Duodenal mucosa (tissue), 2 donors: ENCODE measurements around the gene TNRC6B.
"Not testable (repeated sequence)": the region's sequence is repeated elsewhere in the genome, so short reads cannot be mapped to it uniquely, and the experiment has no call there.

ENCODE experiments used
- H3K27ac ChIP-seq: one replicate; pipeline ENCODE4 v1.7.0; 2013; ENCODE audit warnings: low read depth, low read length
- H3K27me3 ChIP-seq, 2 donors: one replicate each; pipeline ENCODE4 v1.7.0; 2013; ENCODE audit warnings: low read length in 2 of 2, control low read depth in 1 of 2; ENCODE audit not compliant: insufficient read depth in 2 of 2, control insufficient read depth in 1 of 2
- H3K36me3 ChIP-seq, 2 donors: one replicate each; pipeline ENCODE4 v1.7.0; 2013; ENCODE audit warnings: low read length in 2 of 2, control low read depth in 1 of 2; ENCODE audit not compliant: insufficient read depth in 2 of 2, control insufficient read depth in 1 of 2
- H3K4me1 ChIP-seq, 2 donors: one replicate each; pipeline ENCODE4 v1.7.0; 2013; ENCODE audit warnings: low read length in 2 of 2, control low read depth in 1 of 2; ENCODE audit not compliant: insufficient read depth in 2 of 2, control insufficient read depth in 1 of 2
- H3K4me3 ChIP-seq, 2 donors: one replicate each; pipeline ENCODE4 v1.7.0; 2013; ENCODE audit warnings: low read length in 2 of 2, low read depth in 1 of 2
- H3K9ac ChIP-seq, 2 donors: one replicate each; pipeline ENCODE4 v1.7.0; 2013; ENCODE audit warnings: low read length in 2 of 2, low read depth in 1 of 2
- H3K9me3 ChIP-seq, 2 donors: one replicate each; pipeline ENCODE4 v1.7.0; 2013; ENCODE audit warnings: low read length in 2 of 2, control low read depth in 1 of 2; ENCODE audit not compliant: control insufficient read depth in 1 of 2

Gene TNRC6B

DNA sequence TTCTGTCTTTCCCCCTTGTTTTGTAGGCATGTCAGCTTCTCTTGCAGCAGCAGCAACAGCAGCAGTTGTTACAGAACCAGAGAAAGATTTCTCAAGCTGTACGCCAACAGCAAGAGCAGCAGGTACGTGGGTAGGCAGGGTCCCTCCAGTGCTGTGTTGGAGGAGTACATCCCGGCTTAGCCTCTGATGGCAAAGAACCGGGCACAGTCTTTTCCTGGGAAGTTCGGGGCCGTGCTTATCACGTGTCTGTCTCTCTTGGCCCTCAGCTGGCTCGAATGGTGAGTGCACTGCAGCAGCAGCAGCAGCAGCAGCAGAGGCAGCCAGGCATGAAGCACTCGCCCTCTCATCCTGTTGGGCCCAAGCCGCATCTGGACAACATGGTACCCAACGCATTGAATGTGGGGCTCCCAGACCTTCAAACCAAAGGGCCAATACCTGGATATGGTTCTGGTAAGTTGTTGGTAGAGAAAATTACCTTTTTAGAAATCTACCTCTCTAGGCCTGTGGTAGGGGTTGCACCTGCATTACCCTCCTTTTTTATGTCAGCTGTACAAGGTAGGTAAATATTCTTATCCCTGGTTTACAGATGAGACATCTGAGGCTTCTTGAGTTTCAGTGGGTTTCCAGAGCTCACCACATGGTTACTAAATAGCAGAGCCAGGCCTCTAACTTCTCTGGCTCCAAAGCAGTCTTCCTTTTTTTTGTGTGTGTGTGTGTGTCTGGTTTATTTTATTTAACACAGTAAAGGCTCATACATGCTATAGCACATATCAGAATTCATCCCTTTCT, 123.4 kb downstream of the TNRC6B start:
- Histone ChIP-seq H3K36me3 (peaks cover 34 to 58% of the 10 kb centered on the region in 2 donors), H3K27me3 (no peaks in the 10 kb centered on the region), H3K9me3 (no peaks in the 10 kb centered on the region), H3K9ac (no peak overlapping the region), H3K27ac (no peak overlapping the region), H3K4me1 (no peaks in the 10 kb centered on the region), H3K4me3 (no peak overlapping the region)

DNA sequence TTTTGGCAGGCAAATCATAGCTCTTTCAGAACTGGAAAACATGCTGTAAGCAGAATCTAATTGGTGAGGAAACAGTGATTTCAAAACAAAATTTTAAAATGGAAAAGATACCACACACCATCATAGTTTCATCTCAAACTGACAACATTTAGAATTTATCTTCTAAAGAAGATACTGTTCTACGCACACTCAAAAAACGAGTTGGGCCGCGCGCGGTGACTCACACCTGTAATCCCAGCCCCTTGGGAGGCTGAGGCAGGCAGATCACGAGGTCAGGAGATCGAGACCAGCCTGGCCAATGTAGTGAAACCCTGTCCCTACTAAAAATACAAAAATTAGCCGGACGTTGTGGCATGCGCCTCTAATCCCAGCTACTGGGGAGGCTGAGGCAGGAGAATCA, 124.4 kb downstream of the TNRC6B start:
- Histone ChIP-seq H3K36me3 (peaks cover 33 to 56% of the 10 kb centered on the region in 2 donors), H3K4me1 (no peaks in the 10 kb centered on the region), H3K27me3 (no peaks in the 10 kb centered on the region), H3K4me3 (no peak overlapping the region), H3K9me3 (no peaks in the 10 kb centered on the region), H3K27ac (no peak overlapping the region), H3K9ac (no peak overlapping the region)

DNA sequence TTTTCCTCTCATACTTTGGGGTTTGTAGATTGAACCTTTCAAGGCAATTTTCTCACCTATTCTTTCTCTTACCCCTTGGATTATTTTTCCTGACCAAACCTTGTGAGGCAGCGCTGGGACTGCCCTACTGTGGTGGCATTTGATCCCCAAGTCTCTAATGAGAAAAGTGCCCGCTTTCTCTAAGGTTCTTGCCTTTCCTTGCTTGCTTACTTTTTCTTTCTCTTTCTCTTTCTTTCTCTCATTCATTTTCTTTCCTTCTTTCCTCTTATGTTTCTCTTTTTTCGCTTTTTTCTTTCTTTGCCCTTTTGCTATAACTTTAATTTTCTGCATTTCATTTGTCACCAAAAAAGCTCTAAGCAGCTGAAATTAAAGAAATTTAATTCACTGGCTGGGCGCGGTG, 127.9 kb downstream of the TNRC6B start:
- Histone ChIP-seq H3K9me3 (no peaks in the 10 kb centered on the region), H3K27me3 (no peaks in the 10 kb centered on the region), H3K36me3 (peaks cover 53 to 75% of the 10 kb centered on the region in 2 donors), H3K4me3 (no peak overlapping the region), H3K4me1 (no peaks in the 10 kb centered on the region), H3K27ac (no peak overlapping the region), H3K9ac (no peak overlapping the region)

DNA sequence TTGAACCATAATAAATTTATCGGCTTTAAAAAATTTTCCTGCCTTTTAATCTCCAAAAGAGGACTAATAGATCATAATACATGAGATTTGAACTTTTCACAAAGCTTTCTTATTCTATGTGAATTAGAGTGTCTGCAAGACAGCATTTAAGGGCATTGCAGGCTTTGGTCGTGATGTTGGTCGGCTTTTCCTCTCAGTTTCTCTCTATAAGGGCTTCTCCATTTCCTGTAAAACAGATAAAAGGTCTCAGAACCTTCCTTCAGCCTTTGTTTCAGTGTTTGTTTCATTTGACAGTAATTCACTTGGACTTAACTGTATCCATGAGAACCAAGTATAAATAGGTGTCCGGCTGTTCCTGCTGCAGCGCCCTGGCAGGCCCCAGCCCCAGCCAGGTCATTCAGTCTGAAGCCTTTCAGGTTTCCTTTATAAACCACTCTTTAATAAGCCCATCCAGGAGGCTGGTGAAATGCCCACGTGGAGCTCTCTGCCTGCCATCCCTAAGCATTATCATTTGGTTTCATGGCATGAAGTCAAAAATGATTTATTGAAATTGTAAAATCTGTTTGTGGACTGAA, 131.4 kb downstream of the TNRC6B start:
- Histone ChIP-seq H3K4me1 (no peaks in the 10 kb centered on the region), H3K27ac (no peak overlapping the region), H3K27me3 (no peaks in the 10 kb centered on the region), H3K4me3 (no peak overlapping the region), H3K9me3 (no peaks in the 10 kb centered on the region), H3K36me3 (peaks cover 53 to 76% of the 10 kb centered on the region in 2 donors), H3K9ac (no peak overlapping the region)

DNA sequence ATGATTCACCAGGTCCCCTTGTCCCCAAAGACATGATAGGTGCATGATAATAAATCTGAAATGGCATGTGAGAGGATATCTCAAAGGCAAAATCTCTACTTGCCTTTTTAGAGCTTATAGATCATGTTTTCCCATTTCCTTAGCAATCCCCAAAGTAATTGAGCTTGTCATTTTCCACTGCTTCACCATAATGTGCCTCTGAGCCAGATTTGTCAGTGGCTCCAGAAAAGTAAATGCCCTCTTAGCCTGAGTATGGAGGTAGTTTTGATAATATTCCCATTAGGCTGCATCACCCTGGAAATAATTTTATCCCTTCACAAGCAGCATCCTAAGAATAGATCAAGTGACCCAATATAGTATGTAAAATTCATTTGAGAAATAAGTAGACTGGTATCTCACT, 131.9 kb downstream of the TNRC6B start:
- Histone ChIP-seq H3K36me3 (peaks cover 57 to 81% of the 10 kb centered on the region in 2 donors), H3K9me3 (no peaks in the 10 kb centered on the region), H3K4me3 (no peak overlapping the region), H3K4me1 (no peaks in the 10 kb centered on the region), H3K27ac (no peak overlapping the region), H3K9ac (no peak overlapping the region), H3K27me3 (no peaks in the 10 kb centered on the region)

DNA sequence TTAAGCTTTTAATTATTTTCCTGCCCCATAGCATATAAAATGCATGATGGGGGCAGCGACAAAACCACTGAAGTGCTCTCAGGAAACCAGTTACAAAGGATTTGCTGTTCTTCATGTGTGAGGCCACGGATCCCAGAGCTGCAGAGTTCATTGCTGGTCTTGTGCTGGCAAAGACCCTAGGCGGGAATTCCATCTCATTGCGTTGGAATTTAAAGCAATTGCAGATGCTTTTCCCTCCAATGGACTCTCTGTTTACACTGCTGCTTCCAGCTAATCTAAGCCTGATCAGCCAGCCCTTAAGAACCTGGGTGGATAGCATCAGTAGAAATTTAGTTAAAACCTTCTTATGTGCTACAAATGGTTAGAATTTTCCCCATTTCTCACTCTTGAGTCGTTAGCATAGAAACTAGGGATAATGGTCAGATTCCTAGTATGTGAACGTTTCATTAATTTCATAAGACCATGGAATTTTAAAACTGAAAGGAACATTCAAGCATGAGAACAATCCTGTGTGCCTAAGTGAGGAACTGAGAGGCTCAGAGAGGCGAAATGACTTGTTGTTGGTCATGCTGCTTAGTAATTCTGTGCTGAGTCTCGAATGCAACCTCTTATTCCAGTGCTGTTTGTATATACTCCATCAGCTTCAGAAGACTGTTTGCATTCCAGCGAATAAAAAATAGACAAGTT, 132.5 kb downstream of the TNRC6B start:
- H3K9me3 ChIP-seq = no peaks in the 10 kb centered on the region
- H3K27me3 ChIP-seq = no peaks in the 10 kb centered on the region
- H3K4me1 ChIP-seq = no peaks in the 10 kb centered on the region
- H3K4me3 ChIP-seq = no peak overlapping the region
- no peak overlapping the region for H3K27ac ChIP-seq
- H3K9ac ChIP-seq = no peak overlapping the region
- peaks cover 57 to 79% of the 10 kb centered on the region in 2 donors for H3K36me3 ChIP-seq

DNA sequence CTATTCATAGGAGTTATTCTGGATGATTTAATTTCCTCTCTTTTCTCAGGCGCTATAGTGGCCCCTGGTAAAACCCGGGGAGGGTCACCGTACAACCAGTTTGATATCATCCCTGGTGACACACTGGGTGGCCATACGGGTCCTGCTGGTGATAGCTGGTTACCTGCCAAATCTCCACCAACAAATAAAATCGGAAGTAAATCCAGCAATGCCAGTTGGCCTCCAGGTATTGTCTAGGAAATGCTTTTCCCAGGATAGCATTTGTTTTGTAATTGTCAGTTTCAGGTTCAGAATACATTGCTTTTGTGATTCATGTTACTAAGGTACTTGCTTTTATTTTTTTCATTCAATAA, 133.0 kb downstream of the TNRC6B start:
- no peak overlapping the region for H3K27ac ChIP-seq
- H3K9ac ChIP-seq = no peak overlapping the region
- no peaks in the 10 kb centered on the region for H3K9me3 ChIP-seq
- no peak overlapping the region for H3K4me3 ChIP-seq
- H3K36me3 ChIP-seq = peaks cover 56 to 79% of the 10 kb centered on the region in 2 donors
- no peaks in the 10 kb centered on the region for H3K27me3 ChIP-seq
- H3K4me1 ChIP-seq = no peaks in the 10 kb centered on the region

DNA sequence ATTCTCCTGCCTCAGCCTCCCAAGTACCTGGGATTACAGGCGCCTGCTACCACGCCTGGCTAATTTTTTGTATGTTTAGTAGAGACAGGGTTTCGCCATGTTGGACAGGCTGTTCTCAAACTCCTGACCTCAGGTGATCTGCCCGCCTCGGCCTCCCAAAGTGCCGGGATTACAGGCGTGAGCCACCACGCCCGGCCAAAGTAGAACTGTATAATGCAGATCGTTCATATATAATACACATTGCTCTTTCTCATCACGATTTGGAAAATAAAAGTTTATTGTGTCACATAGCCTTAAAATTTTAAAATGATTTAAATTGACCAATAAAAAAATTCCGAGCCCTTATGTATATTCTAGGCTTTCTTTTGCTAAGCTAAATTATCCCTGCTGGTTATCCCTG, 133.9 kb downstream of the TNRC6B start:
- H3K36me3 ChIP-seq = peaks cover 60 to 85% of the 10 kb centered on the region in 2 donors
- not testable (repeated sequence) for H3K4me3 ChIP-seq, H3K9me3 ChIP-seq, H3K4me1 ChIP-seq, H3K27me3 ChIP-seq, H3K9ac ChIP-seq, H3K27ac ChIP-seq

DNA sequence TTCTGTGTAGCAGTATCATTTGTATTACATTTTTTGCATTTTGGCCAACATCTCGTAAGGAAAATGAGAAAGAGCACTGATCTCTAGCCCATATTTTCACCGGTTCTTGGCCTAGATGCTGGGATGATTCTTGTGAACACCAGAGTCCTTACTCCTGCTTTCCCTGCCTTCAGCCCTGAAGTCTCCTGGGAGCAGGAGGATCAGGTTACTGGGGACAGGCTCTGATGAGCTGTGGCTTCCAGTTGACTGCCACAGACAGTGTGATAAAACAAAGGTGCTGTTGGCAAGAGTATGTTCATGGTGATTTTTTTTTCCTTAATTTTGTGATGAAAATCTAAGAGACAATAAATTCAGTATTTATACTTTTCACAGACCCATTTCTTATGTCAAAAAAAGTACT, 134.3 kb downstream of the TNRC6B start:
- Histone ChIP-seq H3K9ac (no peak overlapping the region), H3K36me3 (peaks cover 63 to 86% of the 10 kb centered on the region in 2 donors), H3K27ac (no peak overlapping the region), H3K9me3 (no peaks in the 10 kb centered on the region), H3K4me3 (no peak overlapping the region), H3K4me1 (no peaks in the 10 kb centered on the region), H3K27me3 (no peaks in the 10 kb centered on the region)

DNA sequence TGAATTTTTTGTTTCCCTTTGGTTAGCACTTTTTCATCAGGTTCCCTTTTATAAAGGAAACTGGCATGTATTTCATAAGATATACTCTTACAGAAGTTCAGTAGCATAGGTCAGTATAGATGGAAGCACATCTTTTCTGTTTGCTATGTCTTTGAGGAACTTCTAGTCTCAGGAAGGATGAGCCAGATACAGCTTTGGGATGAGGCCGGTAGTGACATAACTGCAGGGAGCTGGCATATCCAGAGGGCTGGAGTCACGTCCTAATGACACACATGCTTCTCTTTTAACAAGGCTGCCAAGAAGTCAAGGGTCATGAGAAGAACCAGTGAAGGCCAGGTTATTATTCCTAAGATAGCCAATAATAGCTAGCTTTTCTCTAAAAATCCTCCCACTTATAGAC, 135.3 kb downstream of the TNRC6B start:
- no peak overlapping the region for H3K4me3 ChIP-seq
- no peaks in the 10 kb centered on the region for H3K27me3 ChIP-seq
- peaks cover 60 to 85% of the 10 kb centered on the region in 2 donors for H3K36me3 ChIP-seq
- no peaks in the 10 kb centered on the region for H3K9me3 ChIP-seq
- H3K27ac ChIP-seq = no peak overlapping the region
- H3K4me1 ChIP-seq = no peaks in the 10 kb centered on the region
- H3K9ac ChIP-seq = no peak overlapping the region
